Urinary bladder (tissue), 4 donors: ENCODE measurements around the gene SH2D3C. TPM values are rescaled to one million over a fixed set of nuclear protein-coding genes. Genes with fewer than 3 reads are reported as not detected.

ENCODE experiments used
- DNase-seq: peaks from one replicate; pipeline ENCODE4 v3.0.0-alpha.2; 2015; ENCODE audit errors: extremely low spot score
- H3K27ac ChIP-seq: one replicate; pipeline ENCODE4 v1.5.1; 2013; ENCODE audit warnings: low read depth, mild to moderate bottlenecking, moderate library complexity
- H3K36me3 ChIP-seq: one replicate; pipeline ENCODE4 v1.6.1; 2013; ENCODE audit warnings: mild to moderate bottlenecking, moderate library complexity; ENCODE audit not compliant: insufficient read depth
- H3K4me1 ChIP-seq: one replicate; pipeline ENCODE4 v1.6.1; 2013; ENCODE audit warnings: mild to moderate bottlenecking, moderate library complexity; ENCODE audit not compliant: insufficient read depth
- H3K4me3 ChIP-seq: one replicate; pipeline ENCODE4 v1.5.1; 2013; ENCODE audit warnings: low read depth, low read length
- WGBS: extraction: QIAGEN DNeasy Blood & Tissue Kit; methylation state at CpG from one replicate; pipeline ENCODE4 v1.1.7; 2013; 5-methylcytosine and 5-hydroxymethylcytosine counted together
- polyA plus RNA-seq: library from polyadenylated mRNA; stranded (reverse); fragments of 200-250 nt; gene quantifications from one replicate; pipeline ENCODE4 v1.2.3, GENCODE V29; 2013
- total RNA-seq: library from RNA; depleted of rRNA; stranded (reverse); fragments of >200 nt; gene quantifications from one replicate; pipeline ENCODE4 v1.2.3, GENCODE V29; 2014
- donor health status: healthy with polysubstance abuse.
- donor health status: healthy.

SH2D3C gene
- total and polyA plus RNA-seq, 2 donors = 11.6 to 16.6 TPM

DNA sequence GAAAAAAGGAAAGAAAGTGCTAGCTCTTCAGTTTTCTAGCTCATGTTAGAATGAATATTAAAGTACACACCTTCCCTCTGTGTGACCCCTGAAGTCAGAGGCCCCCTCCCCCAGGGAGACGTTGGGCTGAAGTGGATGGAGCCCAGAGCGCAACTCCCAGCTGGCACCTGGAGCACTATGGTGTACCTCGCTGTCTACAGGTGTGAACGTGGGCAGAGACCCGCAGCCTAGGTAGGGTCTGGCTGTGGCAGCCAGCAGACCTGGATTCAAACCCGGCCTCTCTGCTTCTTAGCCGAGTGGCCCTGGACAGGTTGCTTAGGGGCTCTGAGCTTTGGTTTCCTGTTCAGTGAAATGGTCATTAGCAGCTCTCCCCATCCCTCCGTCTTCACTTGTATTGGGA is 49.7 kb downstream of the SH2D3C start:
- H3K36me3 ChIP-seq = no peaks in the 10 kb centered on the region
- no peaks in the 10 kb centered on the region for H3K4me1 ChIP-seq
- WGBS = 83% methylated on average over 8 of the region's 8 CpGs
- H3K27ac ChIP-seq = no peak overlapping the region
- H3K4me3 ChIP-seq = no peak overlapping the region
- no peak for DNase-seq

DNA sequence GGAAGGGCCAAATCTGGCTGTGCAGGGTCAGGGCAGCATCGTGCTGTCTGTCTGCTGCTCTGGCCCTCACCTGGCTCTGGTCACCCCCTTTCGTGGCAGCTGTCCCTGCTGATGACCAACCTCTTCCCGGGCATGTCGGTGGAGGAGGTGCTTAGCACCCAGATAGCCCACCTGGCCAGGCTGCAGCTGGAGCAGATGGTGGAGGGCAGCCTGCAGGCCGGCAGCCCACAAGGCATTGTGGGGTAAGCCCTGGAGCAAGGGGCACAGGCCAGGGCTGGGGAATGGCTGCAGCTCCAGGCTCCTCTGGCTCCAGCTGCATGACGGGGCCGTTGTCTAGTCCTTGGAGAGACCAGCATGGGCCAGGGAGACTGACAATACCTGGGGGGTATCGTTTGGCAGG is 51.6 kb downstream of the SH2D3C start:
- no peaks in the 10 kb centered on the region for H3K36me3 ChIP-seq
- H3K27ac ChIP-seq = no peak overlapping the region
- WGBS = 74% methylated on average over 8 of the region's 8 CpGs
- DNase-seq = no peak
- no peaks in the 10 kb centered on the region for H3K4me1 ChIP-seq
- no peak overlapping the region for H3K4me3 ChIP-seq

DNA sequence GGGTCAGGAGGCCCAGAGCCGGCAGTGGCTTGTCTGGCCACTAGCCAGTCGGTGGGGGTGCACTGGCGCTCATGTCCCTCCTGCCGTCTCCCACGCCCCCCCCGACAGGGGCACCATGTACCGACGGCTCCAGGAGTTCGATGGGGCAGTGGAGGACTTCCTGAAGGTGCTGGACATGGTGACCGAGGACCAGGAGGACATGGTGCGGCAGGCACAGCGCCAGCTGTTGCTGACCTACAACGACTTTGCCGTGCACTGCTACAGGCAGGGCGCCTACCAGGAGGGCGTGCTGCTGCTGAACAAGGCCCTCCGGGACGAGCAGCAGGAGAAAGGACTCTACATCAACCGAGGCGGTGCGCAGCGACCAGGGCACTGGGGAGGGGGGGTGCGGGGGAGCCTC is 54.5 kb downstream of the SH2D3C start:
- Histone ChIP-seq H3K36me3 (no peaks in the 10 kb centered on the region), H3K27ac (no peak overlapping the region), H3K4me3 (no peak overlapping the region), H3K4me1 (no peaks in the 10 kb centered on the region)
- no peak for DNase-seq
- 44% methylated on average over 23 of the region's 23 CpGs for WGBS

DNA sequence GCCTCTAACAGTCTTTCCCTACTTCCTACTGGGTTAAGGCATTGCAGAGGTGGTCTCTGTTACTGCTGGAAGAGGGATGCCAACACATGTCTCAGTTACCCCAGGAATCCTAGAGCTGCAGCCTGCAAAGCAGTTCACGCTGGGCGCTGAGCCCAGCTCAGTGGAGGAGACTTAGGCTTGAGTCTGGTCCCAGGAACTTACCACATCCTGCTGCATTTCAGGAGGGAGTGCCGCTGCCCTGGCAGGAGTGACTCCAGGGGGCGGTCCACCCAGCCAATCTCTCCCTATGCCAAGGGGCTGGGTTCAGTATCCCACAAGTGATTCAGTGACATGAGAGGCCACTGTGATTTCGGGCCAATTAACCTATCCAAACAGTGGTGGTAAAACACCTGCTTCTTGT is 55.0 kb downstream of the SH2D3C start:
- no peak overlapping the region for H3K27ac ChIP-seq
- WGBS = 87% methylated on average over 5 of the region's 5 CpGs
- DNase-seq = no peak

DNA sequence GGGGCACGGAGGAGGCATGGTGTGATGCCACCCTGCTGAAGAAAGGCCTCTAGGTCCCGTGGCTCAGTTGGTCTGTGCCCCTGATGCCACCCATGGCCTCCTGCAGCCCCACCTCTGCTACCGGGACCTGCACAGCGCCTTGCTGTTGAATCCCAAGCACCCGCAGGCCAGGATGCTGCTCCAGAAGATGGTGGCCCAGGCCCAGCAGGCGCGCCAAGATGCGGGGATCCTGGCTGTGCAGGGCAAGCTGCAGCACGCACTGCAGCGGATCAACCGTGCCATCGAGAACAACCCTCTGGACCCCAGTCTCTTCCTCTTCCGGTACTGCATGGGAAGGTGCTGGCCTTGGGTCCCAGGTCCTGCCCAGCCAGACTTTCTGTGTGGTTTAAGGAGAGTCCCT is 55.5 kb downstream of the SH2D3C start:
- H3K36me3 ChIP-seq = no peaks in the 10 kb centered on the region

More for the DNA sequence above, 55.0 kb downstream of the SH2D3C start:
- Histone ChIP-seq H3K4me1 (no peaks in the 10 kb centered on the region), H3K4me3 (no peak overlapping the region), H3K36me3 (no peaks in the 10 kb centered on the region)

DNA sequence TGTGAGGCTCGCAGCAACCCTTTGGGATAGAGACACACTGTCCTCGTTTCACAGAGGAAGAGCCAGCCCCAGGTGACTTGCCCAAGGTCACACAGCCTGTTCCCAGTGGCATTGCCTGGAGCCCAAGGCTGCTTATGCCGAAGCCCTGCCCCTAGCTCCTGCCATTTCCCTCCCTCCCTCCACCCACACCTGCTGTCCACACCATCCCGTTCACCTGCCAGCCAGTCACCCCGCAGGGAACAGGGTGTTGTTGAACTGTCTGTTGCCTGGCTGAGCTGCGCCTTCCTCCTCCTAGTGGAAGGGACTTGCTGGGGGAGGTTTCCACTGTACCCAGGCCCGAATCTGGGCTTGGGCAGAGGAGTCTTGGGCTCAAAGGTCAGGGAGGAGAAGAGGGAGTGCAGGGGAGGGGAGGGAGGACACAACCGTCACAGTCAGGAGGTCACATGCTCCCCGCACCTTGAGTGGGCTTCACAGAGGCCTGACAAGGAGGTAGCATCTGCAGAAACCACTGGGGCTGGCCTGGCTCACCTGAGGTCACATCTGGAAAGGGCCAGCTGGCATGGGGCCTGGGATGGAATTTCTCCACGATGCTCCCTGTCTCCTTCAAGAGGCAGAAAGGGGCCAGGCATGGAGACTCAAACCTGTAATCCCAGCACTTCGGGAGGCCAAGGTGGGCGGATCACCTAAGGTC is 56.3 kb downstream of the SH2D3C start:
- Histone ChIP-seq H3K36me3 (no peaks in the 10 kb centered on the region), H3K27ac (no peak overlapping the region), H3K4me1 (no peaks in the 10 kb centered on the region), H3K4me3 (no peak overlapping the region)
- no peak for DNase-seq
- 81% methylated on average over 12 of the region's 12 CpGs for WGBS

More for the DNA sequence above, 55.5 kb downstream of the SH2D3C start:
- no peak overlapping the region for H3K4me3 ChIP-seq
- no peak overlapping the region for H3K27ac ChIP-seq
- DNase-seq = no peak
- H3K4me1 ChIP-seq = no peaks in the 10 kb centered on the region
- 95% methylated on average over 13 of the region's 13 CpGs for WGBS

DNA sequence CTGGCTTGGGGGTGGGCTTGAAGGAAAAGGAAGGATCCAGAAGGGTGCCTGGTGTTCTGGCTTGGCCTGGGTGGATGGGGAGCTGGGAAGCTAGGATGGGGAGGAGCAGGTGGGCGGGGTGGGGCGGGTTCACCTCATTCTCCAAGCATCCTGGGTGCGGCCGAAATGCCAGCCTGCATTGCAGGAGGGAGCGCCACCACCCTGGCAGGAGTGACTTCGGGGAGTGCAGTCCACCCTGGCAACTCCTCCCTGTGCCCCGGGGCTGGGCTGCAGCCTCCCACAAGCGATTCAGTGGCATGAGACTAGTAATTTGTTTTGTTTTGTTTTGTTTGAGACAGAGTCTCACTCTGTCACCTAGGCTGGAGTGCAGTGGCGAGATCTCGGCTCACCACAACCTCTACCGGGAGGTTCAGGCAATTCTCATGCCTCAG is 57.1 kb downstream of the SH2D3C start:
- no peaks in the 10 kb centered on the region for H3K36me3 ChIP-seq
- no peaks in the 10 kb centered on the region for H3K4me1 ChIP-seq
- H3K4me3 ChIP-seq = no peak overlapping the region
- no peak overlapping the region for H3K27ac ChIP-seq
- 55% methylated on average over 11 of the region's 11 CpGs for WGBS
- DNase-seq = no peak

DNA sequence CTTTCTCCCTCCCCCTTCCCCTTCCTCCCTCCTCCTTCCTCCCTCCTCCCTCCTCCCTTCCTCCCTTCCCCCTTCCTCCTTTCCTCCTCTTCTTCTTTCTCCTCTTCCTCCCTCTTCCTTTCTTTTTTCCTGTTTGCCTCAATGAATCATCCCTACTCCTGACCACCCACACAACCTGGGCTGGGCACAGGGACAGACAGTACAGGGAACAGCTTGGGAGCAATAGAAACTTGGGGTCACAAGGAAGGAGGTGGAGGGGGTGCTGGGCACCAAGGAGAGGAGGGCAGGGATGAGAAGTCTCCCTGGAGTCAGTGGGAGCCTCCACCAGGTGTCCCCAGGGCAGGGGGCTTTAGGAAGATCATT is 57.6 kb downstream of the SH2D3C start:
- no peak overlapping the region for H3K4me3 ChIP-seq
- H3K36me3 ChIP-seq = no peaks in the 10 kb centered on the region
- H3K27ac ChIP-seq = no peak overlapping the region
- no peak for DNase-seq
- H3K4me1 ChIP-seq = no peaks in the 10 kb centered on the region

DNA sequence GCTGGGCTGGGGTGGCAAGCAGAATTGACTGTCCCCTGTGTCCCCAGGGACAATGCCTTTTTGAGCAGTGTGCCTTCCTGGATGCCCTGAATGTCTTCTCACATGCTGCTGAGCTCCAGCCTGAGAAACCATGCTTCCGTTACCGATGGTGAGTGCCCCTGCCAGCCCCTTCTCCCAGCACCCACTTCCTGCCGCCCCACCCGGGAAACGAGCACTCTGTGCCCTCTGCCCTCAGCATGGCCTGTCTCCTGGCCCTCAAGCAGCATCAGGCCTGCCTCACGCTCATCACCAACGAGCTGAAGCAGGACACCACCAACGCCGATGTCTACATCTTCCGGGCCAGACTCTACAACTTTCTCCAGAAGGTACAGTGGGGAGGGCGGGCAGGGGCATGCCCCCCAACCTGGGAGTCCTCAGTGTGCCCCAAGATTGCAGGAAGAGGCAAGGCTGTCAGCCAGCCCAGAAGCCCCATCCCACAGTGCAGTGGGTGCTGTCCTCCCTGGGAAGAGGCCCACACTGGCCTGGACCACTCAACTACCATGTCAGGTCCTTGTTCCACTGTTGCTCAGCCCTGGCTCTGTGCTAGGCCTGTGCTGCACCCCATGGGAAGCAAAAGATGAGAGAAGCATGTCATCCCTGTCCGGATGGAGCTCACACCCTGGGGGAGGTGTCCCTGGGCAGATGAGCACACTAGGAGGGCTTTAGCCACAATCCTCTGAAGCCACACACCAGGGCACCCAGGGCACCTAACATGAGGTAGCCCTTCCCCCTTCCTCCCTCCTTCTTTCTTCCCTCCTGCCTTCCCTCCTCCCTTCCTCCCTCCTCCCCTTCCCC is 58.2 kb downstream of the SH2D3C start:
- H3K4me1 ChIP-seq = no peaks in the 10 kb centered on the region
- H3K4me3 ChIP-seq = no peak overlapping the region
- no peak overlapping the region for H3K27ac ChIP-seq
- H3K36me3 ChIP-seq = no peaks in the 10 kb centered on the region
- WGBS = 75% methylated on average over 12 of the region's 12 CpGs
- no peak for DNase-seq

DNA sequence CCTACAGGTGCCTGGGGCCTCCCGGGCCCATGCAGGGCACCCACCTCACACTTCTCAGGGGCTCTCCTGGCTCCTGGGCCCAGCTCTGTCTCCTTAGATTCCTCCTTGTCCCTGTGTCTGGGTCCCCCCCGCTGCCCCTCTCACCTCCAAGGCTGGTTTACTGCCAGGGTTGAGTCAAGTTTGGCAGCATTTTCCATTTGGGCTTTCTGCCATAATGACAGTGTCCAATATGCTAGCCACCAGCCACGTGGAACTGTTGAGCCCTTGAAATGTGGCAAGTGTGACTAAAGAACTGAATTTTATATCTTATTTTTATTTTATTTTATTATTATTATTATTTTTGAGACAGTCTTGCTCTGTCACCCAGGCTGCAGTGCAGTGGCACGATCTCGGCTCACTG is 60.7 kb downstream of the SH2D3C start:
- no peak overlapping the region for H3K27ac ChIP-seq
- H3K4me1 ChIP-seq = no peaks in the 10 kb centered on the region
- DNase-seq = no peak
- no peaks in the 10 kb centered on the region for H3K36me3 ChIP-seq
- H3K4me3 ChIP-seq = no peak overlapping the region
- WGBS = 78% methylated on average over 5 of the region's 5 CpGs

DNA sequence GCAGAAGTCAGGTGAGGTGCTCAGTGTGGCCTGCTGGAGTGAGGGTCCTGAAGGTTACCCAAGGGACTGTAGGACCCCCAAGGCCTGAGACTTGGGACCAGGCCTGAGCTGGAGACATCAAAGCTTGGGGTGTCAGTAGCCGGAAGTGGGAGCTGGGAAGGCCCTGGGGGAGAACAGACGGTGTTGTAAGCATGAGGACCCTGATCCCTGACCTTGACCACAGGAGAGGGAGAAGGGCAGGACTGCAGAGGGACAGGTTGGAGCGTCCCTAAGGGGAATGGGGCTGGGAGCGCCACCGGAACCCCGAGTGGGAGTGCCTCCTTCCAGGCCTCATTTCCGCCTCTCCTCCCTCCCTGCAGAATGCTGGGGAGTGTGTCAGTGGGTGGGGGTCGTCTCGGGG is 62.1 kb downstream of the SH2D3C start:
- no peak for DNase-seq
- H3K4me3 ChIP-seq = no peak overlapping the region
- no peaks in the 10 kb centered on the region for H3K4me1 ChIP-seq
- 86% methylated on average over 9 of the region's 9 CpGs for WGBS
- H3K27ac ChIP-seq = no peak overlapping the region
- H3K36me3 ChIP-seq = no peaks in the 10 kb centered on the region

DNA sequence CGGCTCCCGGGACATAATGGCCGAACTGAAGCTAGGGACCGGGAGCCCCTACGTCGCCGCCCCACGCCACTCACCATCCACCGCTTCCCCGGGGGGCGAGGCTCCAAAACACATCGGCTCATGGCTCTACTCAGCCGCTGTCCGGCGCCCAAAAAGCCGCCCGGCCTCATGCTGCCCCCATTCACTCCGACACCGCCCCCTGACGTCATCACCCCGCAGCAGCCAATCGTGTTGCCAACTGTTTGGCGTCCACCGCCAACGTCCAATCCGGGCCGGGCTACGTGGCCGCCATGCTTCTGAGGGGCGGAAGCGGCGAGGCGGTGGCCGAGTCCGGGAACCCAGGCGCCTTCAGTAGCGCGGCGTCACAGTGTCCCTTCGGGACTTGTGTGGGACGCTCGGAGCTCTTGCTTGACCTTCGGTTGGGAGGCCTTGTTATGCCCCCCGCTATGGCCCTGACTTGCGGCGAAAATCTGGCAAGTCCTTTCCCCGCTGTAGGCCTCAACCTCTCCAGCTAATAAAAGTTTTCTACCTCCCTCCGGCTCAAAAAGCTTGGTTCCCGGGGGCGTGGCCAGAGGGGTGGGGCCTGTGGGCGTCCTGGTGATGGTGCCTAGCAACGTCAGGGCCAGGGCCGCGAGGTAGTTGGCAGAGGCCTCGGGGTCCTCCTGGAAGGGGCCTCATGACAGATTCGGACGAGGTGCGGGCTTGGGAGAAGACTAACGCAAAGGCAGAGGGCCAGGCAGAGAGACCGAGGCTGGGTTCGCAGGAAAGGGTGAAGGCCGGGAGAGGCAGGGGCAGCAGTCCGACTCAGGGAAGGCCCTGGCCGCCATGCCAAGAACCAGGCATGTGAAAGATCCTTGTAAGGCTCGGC is 62.8 kb downstream of the SH2D3C start, which contains the start of the genes PTRH1 and TTC16:
TSS of gene PTRH1 (minus strand) at position 194 of the 868 bp plus-strand sequence. CDS start at position 170, 24 bp downstream.
TSS of gene TTC16 (plus strand) at position 610 of the 868 bp plus-strand sequence. CDS start at position 677, 67 bp downstream.
- 3% methylated on average over 65 of the region's 65 CpGs for WGBS
- Histone ChIP-seq H3K36me3 (no peaks in the 10 kb centered on the region), H3K4me3 (peak within 1 kb of the TSS; percentile 63), H3K27ac (peak within 1 kb of the TSS; percentile 74), H3K4me1 (no peaks in the 10 kb centered on the region)
- peak; percentile 93 for DNase-seq

DNA sequence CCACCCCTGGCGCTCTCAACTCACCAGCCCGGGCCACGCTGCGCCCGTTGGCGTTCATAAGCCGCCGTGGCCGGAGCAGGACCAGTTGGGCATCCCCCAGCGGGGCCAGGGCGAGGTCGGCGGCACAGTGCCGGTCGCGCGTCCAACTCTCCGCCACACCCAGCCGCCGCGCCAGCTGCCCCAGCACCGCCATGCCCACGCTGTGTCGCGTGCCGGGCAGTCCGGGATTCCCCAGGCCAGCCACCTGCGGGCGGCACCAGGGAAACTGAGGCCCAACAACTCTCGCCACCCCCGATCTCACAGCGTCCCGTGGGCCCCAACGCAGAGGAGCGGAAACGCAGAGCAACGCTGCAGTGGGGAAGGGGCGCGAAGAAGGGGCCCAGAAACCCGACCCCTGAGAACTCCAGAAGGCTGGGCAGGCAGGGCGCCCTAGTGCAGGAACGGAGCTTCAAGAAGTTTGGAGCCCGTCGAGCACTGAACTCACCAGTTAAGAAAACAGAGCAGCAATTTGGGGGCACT is 63.5 kb downstream of the SH2D3C start:
- H3K27ac ChIP-seq = no peak overlapping the region
- H3K36me3 ChIP-seq = no peaks in the 10 kb centered on the region
- DNase-seq = no peak
- peak overlapping the region; percentile 63 for H3K4me3 ChIP-seq
- under 1% methylated on average over 44 of the region's 44 CpGs for WGBS
- no peaks in the 10 kb centered on the region for H3K4me1 ChIP-seq
